GM18951 (cell line): ENCODE measurements around the gene BACE2.
"Not testable (repeated sequence)": the region's sequence is repeated elsewhere in the genome, so short reads cannot be mapped to it uniquely, and the experiment has no call there.

Experiments used
- POLR2A ChIP-seq: IDR thresholded peaks from 4 replicates; pipeline ENCODE4 v1.6.1; 2011; ENCODE audit warnings: mild to moderate bottlenecking; ENCODE audit not compliant: insufficient read length, insufficient read depth; ENCODE audit errors: extremely low read depth
- in situ Hi-C: fragments of 300-500 bp; cut with MboI; formaldehyde crosslinking; loops from one replicate; pipeline ENCODE4 v1.12.0; 2022; ENCODE audit warnings: low sequenced_read_pairs, mixed read lengths, inconsistent platforms; ENCODE audit not compliant: unreplicated experiment

The BACE2 gene

GRCh38 chr21:41277196-41277595 lies 109.2 kb downstream of the BACE2 start:
- in situ Hi-C loops, result no loop called here
- TF ChIP-seq POLR2A, result no peak

DNA sequence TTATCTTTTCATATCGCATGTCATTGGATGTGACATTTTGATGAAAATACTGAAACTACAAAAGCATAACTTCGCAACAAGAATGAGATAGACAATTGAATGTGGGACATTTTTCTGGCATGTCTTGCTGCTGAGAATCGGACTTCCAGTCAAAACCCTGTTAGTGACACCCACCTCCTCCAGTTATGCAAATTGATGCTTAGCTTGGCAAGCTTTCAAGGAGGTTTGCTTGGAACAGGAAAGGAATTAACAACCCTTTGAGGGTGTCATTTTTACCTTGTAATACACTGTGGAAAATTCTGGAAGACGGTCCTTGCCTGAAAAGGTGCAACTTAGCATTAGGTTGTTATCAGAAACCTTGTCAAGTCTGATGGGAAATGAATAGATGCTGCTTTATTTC lies 109.9 kb downstream of the BACE2 start:
- in situ Hi-C loops, result no loop called here
- no peak for TF ChIP-seq POLR2A

DNA sequence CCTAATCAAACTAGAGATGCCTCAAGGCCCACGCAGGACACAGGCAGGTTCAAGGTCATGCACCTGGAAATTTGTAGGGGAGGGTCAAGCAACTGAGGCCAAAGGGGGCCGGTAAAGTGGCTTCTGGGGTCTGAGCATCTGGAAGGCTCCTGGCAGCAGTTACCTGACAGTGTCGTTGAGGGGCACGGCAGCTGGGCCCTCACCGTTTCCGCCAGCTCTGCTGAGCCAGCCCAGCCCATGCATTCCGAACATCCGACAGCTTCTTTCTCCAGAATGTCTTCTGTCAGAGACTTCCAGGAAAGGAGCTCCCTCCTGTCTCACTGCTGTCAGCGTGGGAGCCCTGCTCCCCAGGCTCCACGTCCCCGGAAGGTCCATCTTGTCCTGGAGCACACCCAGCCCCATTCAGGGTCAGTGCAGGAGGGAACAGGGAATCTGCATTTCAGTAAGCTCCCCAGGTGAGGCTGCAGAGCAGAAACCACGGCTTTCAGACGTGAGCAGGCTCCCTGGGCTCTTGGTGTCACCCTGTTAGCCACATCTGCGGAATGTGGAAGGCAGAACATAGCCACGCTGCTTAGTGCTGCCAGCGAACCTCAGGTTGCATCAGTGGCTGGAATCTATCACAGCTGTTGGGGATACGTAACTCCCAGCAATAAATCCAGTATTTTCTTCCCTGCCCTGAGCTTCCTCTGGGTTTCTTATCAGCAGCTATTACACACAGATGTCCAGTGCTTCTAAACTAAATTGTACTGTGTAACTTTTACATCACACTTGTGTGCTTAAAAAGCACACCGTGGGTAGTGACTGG lies 112.4 kb downstream of the BACE2 start:
- in situ Hi-C loops, result loop anchor here (10.0 kb wide), 1 partner anchor 174 kb away; no protein-coding TSS in a partner anchor
- no peak for TF ChIP-seq POLR2A

DNA sequence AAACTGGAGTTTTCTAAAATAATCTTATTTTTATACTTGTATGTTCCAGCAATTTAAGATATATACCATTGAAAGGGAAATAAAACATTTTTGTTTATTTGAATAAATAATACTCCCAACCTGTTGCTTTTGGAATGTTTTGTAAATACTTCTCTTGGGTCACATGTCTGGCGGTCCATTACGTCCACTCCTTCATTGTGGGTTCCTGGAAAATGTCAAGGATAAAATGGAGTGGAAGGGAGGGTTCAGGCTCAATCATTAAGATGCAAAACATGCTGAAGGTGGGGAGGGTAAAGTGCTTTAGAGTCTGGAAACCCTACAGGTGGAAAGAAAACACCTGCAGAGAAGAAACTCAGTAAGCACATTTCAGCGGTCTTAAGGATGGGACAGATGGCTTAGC lies 114.5 kb downstream of the BACE2 start:
- TF ChIP-seq POLR2A, result no peak
- in situ Hi-C loops, result loop anchor here (10.0 kb wide), 1 partner anchor 172 kb away; no protein-coding TSS in a partner anchor

DNA sequence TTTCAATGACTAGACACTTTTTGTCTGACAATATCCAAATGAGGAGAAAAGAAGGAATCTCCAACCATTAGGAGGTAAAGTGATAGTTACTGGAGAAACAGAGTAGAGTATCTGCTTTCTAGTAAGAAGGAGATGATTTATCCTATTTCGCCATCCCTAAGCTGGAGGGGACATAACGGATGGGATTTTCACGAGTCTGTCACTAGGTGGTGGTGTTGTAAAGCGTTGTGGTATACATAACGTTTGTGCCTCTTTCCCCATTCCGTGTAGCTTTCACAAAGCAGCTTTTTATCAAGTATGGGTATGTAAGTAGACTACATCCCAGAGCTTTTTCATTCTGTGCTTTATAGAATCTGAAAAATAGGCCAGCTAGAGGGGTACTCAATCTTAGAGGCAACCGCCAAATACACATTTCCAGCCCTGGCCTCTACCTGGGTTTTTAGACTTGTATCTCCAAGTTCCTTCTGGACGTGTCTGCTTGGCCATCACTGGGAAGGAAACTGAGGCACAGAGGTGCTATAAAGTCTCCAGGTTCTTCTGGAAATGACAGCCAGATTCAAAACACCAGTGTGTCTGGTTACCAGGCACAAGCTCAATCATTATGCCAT lies 115.4 kb downstream of the BACE2 start:
- no peak for TF ChIP-seq POLR2A
- in situ Hi-C loops, result loop anchor here (10.0 kb wide), 1 partner anchor 171 kb away; no protein-coding TSS in a partner anchor

DNA sequence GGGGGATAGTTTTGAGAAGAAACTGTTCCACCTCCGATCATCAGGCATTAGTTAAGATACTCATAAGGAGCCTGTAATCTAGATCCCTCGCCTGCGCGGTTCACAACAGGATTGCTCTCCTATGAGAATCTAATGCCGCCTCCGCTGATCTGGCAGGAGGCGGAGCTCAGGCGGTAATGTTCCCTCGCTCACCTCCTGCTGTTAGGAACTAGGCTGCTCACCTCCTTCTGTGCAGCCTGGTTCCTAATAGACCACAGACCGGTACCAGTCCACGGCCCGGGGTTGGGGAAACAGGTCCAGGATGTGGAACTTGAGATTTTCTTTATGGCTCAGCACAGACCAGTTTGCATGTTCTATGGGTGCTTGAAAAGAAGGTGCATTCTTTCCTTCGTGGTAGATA lies 121.5 kb downstream of the BACE2 start:
- in situ Hi-C loops, result loop anchor here (10.0 kb wide), 1 partner anchor 165 kb away; no protein-coding TSS in a partner anchor
- TF ChIP-seq POLR2A, result no peak

DNA sequence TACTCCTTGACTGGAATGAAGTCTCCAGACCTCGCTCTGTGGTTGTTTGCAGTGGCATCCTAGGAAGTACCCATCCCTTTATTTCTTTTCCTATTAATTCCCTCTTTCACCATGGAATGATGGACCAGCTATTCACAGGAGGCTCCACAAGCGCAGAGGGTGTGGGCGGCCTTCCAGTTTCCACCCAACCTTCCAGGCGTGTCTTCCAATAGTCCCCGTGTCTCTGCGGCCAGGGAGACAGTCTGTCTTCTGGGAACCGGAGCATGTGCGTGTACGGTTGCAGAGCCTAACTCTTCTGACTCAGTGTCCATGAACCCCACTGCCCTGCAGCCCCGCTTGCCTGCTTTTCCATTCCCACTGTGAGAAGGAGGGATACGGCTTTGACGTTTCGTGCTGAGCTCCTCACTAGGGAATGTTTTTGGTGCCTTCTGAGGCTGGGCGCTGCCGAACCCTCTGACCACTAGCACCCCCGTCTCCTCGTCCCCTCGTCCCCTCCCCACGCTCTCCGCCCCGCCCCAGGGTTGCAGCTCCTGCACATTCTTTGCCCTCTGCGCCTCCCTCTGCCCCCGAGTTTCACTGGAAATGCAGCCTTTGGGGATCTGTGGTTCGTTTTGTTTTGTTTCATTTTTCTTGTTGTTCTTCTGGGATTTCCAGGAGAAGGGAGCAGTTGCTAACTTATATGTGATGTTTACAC lies 122.3 kb downstream of the BACE2 start:
- in situ Hi-C loops, result no loop called here
- no peak for TF ChIP-seq POLR2A

- in situ Hi-C loops, result no loop called here
- TF ChIP-seq POLR2A, result no peak
Observed at GRCh38 chr21:41294548-41295231, 126.7 kb downstream of the BACE2 start.

- no peak for TF ChIP-seq POLR2A
- in situ Hi-C loops, result no loop called here
Observed at GRCh38 chr21:41295721-41296254, 127.8 kb downstream of the BACE2 start.

DNA sequence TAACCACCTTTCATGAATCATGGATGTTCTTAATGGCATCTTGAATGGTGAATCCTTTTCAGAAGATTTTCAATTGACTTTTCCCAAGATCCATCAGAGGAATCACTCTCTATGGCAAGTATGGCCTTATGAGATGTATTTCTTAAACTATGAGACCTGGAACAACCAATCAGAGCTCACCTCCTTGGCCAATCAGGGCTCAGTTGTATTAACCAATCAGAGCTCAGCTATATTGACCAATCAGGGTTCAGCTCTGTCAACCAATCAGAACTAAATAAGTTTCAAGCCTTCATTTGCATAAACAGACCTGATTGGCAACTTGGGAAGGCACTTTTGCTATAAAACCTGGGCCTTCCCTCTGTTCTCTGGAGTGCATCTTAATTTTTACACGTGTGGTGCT lies 135.0 kb downstream of the BACE2 start:
- TF ChIP-seq POLR2A, result no peak
- in situ Hi-C loops, result no loop called here

DNA sequence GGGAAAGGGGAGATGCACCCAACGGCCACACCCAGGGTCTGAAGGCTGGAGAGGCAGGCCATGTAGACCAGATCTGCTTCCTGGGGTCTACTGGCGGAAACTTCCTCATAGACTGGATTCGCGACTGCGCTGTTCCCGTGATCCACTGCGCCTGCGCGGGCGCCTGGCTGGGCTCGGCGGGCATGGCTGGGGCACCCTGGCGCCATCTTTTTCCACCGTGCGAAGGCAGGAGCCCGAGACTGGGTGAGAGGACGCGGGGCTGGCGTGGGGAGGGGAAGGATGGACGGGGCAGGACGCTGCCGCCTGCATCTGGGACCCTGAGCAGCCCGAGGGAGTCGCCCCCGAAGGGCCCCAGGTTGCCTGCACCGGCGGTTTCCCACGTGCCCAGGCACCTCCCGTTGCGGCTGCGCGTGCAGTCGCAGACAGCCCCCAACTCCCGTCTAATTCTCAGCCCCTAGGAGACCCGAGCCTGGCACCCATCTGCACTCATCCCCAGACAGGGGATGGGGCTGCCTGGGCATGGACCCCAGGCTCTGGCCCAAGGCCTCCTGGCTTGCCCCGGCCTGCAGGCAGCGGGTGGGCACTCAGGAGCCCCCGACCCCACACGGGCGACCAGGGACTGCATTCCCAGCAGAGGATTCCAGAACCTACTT lies 136.2 kb downstream of the BACE2 start:
- in situ Hi-C loops, result no loop called here
- TF ChIP-seq POLR2A, result no peak

DNA sequence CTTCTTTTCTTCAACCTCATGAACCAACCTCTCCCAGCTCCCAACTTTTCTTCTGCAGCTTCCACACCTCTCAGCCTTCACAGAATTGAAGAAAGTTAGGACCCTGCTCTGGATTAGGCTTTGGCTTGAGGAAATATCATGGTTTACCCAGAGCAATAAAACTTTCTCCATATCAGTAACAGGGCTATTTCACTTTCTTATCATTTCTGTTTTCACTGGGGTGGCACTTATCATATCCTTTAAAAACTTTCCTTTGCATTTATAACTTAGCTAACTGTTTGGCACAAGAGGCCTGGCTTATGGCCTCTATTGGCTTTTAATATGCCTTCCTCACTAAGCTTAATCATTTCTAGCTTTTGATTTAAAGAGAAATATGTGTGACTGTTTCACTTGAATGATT lies 139.3 kb downstream of the BACE2 start:
- no peak for TF ChIP-seq POLR2A
- in situ Hi-C loops, result no loop called here

- in situ Hi-C loops, result not testable (repeated sequence)
Observed at GRCh38 chr21:41313285-41314164, 145.6 kb downstream of the BACE2 start.
